Islet precursor cell (in vitro differentiated cells): ENCODE data around the gene MEGF6.

Experiments used
- DNase-seq: peaks from one replicate; pipeline ENCODE4 v3.0.0-alpha.2; 2018

Gene MEGF6

DNA sequence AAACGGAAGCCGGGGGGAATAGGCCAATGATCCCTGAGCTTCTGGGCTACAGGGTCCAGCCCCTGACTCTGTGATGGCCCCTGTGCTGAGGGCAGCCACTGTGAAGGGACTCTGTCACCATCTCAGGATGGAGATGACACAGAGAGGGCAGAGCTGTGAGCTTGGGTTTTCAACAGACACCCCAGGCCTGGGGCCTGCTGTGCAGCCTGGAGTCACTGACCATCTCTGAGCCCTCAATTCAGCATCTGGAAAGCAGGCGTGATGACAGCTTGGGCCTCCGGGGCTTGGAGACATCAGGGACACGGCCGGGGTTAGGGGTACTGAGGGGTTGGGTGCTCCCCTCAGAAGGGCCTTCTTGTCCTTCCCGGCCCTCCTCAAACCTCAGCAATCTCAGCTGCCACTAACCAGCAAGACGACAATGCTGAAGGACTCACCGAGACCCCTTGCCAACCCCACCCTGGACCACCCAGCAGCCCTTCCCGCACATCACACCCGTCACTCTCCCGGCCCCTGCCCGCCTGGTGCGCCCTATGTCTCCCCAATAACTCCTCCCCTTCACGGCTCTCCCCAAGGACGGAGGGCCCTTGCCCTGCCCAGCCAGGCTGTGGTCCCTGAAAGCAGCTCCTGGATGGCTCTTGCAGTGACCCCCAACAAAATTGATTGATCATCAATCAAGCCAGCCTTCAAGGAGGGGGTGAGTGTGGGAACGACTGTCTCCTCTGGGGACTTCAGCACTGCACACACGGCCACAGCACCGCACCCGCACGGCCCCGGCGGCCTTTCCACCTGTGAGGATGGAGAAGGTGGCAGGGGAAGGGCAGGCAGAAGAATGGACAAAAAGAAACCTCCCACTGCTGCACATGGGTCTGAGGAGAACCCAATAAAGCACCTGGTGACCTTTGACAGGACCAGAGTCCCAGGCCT lies 4.3 kb downstream of the MEGF6 start:
- no peak for DNase-seq

DNA sequence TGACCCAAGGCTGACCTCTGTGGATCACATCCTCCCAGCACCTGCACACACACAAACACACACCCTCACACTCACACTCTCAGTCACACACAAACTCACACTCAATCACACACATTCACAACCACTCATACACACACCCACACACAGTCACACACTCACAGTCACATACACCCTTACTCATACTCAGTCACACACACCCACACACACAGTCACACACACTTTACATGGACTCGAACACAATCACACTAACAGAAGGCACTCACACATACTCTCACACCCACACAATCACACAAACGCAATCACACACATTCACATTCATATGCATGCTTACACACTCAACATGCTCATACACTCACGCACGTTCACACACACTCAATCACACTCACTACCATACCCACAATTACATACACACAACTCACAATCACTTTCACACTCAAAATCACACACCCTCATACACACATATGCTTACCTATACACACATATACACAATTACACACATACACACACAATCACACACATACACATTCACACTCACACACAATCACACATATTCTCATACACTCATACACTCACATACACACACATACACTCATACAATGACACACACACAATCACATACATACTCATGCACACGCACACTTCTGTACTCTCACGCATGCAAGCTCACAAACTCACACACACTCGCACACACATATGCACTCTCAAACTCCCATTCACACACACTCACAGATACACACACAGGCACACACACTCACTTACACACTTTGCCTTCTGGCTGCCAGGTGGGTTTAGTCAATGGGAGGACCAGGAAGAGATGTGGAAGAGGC lies 6.1 kb downstream of the MEGF6 start:
- no peak for DNase-seq

DNA sequence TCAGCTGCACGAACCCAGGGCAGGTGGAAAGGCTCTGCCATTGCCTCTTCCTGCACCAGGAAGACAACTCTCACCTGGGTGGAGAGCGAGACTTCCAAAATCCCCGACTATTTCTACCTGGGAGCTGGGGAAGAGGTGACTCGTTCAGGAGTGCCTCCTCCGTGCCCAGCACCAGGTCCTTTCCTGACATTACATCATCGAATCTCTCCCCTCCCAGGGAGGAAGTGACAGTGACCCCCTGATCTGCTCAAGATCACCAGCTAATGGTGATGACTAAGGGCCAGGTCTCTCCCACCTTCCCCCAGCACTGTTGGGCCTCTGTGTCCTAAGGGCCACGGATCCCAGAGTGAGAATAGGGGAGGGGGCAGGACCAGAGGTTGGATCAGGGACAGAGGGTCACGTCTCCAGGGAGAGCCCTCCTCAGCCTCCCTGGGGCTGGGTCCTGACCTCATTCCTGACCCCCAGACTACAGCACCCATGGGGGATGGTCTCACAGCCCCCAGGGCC lies 6.8 kb downstream of the MEGF6 start:
- DNase-seq, result no peak

DNA sequence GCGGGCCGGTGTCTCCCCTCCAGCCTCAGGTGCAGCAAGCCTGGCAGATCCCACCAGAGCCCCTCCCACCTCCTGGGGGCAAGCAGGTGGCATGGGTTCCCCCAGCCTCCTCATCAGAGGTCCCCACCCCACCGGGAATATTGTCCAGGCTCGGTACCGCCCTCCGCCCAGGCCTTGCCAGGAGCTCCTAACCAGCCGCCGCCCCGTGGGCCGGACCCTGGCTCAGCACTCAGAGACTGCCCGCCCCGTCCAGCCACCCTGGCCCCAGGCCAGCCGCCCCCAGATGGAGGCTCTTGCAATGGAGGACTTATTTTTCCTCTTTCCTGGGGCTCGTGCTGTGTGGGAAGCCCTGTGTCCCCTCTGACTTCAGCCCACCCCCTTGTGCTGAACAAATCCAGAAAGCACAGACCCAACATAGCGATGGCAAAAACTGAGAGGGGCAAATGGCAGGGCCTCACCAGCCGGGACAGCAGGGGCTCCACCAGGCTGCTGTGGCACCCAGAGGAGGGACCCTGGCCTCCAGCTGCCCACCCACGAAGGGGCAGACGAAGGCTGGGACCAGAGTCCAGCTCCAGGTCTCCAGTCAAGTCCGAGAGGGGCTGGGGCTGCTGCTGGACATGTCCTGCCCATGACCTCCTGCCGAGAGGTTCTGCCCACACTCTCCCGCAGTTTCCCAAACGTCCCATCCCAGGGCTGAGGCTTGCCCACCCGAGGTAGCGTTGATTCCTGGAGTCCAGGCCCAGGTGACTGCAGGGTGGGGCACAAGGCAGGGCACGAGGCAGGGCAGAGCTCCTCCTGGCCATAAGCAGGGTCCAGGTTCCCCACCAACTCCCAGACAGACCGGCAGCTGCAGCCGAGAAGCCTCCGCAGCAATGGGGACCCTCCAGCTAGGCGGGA lies 7.5 kb downstream of the MEGF6 start:
- DNase-seq, result no peak

DNA sequence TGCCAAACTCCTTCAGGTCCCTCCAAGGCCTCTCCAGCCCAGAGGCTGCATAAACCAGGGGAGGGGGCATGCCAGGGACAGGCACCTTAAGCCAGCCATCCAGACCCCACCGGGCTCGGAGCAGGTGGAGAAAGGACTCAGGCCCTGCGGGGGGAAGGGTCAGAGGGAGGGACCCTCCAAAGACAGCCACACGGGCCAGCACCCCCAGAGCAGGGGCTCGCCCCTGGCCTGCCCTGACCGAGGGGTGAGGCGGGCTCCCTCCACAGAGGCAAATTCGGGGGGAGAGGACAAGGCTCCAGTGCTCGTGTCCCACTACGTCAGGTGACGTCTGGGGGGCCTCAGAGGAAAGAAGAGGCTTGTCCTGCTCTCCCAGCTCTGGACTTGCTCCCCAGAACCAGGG lies 8.2 kb downstream of the MEGF6 start:
- DNase-seq, result no peak

DNA sequence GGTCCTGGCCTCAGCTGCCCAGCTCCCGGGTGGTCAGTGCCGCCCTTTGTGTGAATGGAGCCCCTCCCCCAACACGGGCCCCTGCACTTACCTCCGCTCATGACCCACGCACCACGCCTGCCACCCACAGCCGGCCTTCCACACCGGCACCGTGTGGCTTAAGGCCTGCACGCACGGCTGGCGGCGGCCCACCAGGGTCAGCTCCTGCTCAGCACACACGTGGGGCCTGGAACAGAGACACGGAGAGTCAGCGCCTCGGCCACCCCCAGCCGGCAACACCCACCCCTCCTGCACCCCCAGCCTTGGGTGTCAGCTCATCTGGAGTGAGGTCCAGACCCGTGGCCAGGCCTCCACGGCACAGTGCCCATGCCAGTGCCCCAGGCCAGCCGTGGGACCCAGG lies 8.9 kb downstream of the MEGF6 start:
- no peak for DNase-seq

DNA sequence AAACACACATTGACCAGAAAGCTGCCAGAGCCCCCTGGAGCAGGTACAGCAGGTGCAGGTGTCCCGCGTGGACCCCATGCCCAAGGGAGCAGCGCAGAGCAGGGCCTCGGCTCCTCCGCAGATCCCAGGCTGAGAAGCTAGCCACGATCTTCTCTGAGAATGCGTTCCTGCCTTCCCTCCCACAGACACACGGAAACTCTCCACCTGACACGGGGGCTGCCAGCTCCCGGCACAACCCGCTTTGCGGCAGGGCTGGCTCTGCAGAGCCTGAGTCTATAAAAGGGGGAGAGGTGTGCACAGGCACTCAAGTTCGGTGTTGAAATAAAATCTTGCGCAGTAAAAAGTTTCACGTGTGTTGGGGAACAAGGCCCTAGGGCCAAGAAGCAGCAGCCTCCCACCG lies 9.6 kb downstream of the MEGF6 start:
- DNase-seq, result no peak

DNA sequence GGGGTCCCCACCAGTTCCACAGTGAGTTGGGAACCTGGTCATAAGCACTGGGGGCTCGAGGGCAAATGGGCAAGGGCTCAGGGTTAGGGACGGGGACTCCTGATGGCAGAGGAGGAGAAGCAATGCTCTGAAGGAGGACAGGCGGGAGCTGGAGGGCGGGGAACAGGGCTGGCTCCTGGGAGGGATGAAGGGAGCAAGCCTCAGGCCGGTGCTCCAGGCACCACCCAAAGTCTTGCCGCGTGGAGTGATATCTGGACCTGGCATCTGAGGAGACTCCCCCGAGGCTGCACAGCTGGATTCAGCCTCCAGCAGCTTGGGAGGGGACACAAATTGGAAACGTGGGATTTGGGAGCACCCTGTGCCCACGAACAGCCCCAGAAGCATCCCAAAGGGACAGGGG lies 11.0 kb downstream of the MEGF6 start:
- DNase-seq, result no peak

DNA sequence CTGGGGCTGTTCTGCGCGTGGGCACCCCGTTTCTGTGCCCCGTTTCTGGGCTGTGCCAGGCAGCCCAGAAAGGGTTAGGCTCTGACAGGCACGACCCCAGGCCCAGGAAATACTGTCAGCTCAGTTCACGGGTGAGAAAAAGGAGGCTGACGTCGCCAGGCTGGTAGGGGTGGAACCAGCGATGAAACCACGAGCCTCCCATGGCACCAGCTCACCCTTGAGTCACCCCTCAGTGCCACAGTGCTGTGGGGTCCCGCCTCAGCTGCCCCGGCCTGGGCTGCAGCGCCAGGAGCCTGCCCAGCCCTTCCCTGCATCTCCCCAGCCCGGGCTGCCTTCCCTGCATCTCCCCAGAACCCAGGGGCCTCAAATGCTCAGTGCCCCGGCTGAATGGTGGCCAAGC lies 11.5 kb downstream of the MEGF6 start:
- no peak for DNase-seq

DNA sequence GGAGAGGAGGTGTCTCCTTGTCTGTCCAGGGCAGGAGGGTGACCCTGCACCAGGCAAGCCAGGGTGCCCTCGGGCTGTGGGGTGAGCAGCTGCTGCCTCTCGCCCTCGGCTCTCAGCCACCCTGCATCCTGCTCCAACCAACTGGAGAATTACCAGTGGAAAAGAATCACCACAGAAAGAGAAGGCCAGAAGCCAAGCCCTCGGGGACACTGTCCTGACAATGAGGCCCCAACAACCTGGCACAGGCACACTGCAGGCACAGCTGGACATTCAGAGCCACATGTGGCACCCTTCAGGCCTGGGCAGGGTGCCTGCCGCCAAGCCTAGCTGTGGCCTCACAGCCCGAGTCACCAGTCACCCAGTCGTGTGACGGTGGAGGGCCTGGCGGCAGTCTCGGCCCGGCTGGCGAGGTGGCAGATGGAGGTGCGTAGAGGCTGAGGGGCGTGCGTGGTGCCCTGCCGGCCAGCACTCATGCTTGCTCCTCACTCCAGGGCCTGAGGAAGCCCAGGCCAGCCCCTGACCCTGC lies 12.0 kb downstream of the MEGF6 start:
- DNase-seq, result no peak

DNA sequence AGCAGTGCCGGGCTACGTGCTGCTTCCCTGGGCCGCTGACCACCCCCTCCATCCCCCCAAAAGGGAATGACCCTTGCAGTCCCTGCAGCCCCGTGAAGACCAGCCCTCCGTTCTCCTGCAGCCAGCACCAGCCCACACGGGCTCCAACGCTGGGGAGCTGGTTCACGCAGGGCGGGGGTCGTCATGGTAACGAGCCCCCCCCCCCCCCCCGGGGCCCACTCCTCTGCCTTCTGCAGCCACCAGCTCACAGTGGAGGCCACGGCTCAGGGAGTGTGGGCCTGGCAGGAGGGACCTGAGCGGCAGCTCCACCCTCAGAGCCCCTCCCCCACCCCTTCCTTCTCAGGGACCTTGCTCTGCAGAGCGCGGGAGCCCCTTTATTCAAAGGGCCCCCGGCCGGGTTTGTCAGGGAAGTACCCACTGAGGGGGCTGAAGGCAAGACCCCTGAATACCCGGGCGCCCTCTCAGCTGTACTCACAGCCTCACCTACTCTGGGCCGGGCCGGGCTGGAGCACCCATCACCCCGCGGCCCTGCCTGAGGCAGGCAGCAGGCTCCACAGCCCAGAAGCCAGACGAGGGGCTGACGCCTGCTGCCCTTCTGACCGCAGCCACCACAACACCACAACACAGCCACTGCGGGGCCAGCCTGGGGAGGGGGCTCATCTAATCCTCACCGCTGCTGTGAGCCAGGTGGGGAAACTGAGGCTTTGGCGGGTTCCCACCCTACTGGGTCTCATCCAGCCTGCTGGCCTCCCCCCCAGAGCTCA lies 12.6 kb downstream of the MEGF6 start:
- no peak for DNase-seq

DNA sequence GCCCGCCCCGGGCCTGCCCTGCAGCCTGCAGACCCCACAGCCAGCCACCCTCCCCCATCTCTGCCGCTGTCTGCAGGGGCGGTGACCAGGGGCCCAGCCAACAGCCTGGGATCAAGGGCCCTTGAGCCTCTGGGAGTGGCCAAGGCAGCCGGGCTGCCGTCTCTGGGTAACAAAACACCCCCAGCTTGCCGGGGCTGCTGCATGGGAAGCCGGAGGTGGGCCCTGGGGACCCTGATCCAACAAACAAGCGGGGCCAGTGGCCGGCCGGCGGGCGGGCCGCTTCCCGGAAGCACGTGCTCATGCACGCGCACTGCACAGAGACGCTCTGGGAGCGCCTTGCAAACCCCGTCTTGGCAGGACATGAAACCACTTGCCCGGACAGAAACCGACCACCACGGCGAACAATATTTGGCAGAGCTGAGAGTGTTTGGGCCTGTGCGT lies 13.2 kb downstream of the MEGF6 start:
- no peak for DNase-seq

DNA sequence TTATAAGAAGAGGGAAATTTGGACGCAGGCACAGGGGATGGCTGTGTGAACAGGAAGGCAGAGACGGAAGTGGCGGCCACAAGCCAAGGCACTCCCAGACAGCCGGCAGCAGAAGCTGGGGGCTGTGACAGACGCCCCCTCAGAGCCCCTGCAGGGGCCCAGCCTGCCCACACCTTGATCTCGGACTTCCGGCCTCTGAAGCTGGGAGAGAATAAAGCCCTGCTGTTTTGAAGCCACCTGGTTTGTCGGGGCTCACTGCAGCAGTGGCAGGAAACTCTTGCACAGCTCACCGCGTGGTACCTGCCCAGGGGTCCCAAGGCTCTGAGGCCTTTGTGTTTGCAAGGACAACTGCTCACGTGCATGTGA lies 13.7 kb downstream of the MEGF6 start:
- DNase-seq, result no peak

DNA sequence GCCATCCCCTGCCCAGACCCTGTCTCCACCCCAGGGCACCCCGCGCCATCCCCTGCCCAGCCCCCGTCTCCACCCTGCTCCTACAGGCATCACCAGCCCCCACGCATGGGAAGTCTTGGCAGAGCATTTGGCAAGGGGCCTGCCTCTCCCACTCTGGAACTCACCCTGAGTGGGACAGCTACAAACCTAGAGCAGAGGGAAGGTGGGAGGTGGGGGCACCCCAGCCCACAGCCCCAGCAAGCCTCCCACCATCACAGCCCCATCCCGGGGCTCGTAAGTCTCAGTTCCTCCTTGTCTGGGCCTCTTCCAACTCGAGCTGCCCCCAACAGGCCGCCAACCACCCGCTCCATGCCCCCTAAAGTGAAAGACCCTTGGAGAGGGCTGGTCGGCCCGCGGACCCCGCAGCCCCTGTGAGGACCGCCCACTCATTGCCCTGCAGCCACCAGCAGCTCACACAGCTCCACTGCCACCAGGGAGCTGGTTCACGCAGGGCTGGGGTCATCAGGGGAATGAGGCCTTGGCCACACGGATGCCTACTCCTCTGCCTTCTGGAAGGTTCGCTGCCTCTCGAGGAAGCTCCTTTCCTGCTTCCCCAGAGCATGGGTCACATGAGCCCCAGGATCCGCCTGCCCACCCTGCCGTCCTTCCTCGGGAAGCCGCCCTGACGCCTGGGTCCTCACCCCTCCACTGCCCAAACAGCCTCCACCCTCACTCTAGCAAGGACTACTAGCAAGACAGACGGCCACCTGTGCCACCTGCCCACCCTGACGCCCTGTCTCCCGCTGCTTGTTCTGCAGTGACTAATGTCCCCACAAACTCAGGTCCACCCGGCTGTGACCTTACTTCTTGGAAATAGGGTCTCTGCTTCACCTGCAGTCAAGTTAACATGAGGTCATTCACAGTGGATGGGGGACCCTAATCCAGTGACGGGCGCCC lies 14.4 kb downstream of the MEGF6 start:
- no peak for DNase-seq

DNA sequence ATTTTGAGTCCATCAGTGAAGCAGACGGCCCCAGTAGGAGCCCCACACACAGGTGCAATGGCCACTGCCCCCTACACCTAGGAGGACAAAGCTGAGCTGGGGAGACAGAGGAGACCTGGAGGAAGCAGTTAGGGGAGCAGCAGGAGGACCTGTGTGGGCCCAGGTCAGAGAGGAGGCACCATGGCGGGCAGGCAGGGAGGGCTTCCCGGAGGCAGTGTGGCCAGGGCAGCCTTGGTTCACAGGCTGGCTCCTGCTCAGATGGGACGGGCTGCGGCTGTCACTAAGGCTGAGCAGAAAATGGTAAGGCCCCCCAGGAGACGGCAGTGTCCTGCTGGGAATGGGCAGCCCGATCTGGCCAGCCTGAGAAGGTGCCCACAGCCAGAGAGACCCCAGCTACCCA lies 15.4 kb downstream of the MEGF6 start:
- no peak for DNase-seq

DNA sequence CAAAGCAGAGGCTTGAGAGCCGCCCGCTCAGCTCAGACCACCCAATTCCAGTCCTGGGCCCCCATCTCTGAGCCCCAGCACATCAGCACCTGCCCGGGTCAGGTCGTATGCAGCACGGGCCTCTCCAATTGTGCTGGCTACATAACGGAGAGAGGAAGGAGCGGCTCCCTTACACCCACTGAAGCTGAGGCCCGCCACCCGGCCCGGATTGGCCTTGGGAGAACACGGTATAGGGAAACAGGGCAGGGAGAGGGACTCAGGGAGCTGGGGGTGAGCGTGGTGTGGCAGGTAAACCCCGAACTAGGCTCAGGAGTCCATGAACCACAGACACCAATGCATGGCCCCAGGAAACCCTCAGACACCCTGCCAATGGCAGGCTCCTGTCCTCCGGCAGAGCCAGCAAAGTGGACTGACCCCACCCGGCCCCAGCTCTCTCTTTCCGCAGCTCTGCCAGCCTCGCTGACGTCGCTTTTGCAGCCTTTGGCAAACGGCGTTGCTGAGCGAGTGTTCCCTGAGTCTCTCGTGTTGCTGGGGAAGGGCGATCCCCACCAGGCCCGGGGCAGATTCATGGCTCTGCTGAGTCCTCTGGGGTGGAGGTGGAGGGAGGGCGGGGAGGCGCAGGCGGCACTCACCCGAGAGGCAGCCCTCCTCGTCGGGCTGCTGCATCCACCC lies 16.5 kb downstream of the MEGF6 start:
- no peak for DNase-seq

DNA sequence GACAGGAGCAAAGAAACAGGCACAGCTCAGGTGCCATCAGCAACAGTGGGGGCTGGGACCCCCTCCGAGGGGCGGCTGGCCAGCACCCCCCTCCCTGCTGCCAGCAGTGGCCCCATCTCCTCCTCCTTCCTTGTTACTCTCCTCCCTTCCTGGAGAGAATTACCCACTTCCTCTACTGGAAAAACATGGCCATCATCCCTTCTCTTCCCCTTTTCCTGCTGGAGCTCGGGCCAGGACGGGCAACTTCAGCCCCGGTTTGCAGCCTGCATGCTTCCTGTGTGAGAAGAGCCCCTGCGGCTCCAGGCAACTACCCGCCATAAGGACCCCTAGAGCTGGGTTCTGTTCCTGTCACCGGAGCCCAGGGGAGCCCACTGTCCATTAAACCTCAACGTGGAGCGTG lies 17.6 kb downstream of the MEGF6 start:
- no peak for DNase-seq

DNA sequence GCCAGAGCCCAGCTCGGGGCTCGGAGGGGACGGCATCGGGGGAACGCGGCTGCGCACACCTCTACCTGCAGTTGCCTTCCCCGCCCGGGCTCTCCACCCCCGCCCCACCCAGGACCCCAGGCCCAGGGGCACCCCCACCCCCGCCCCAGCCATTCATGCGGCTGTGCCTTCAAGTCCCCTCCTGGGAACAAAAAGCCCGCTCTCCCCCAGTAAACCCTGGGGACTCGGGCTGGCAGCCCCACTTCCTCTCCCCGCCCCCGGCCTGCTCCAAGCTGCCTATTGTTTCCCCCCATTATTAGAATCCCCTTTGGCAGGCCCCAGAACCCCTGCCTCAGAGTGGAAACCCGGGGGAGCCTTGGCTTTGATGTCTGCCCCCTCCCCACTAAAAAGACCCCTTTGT lies 18.0 kb downstream of the MEGF6 start:
- no peak for DNase-seq

DNA sequence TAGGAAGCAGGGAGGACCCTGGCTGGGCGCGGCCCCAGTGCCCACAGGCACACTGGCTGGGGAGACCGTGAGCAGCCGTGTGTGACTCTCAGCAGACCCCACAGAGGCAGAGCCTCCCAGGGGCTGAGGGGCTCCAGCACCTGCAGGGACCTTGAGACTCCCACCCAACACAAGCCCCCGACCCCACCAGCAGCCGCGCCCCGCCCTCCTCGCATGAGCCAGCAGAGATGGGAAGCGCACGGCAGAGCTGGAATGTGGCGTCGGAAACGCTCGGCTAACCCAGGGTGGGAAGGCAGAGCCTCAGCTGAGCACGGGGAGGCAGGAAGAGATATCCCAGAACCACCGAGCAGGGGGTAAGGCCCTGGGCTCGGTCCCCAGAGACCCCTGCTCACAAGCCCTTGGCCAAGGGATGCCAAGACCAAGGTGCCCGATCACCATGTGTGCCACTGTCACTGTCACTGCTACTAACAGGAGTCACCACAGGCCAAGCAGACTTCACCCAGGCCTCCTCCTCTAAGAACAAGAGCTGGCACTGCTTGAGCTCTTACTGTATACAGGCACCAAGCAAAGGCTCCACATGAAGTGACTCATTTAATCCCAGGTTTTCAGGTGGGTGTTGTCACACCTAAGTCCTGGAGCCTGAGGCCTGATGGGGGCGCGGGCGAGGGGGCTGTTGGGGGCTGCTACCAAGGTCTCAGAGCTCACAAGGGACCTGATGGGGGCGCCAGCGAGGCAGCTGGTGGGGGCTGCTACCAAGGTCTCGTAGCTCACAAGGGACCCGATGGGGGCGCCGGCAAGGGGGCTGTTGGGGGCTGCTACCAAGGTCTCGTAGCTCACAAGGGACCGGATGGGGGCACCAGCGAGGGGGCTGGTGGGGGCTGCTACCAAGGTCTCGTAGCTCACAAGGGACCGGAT lies 20.1 kb downstream of the MEGF6 start:
- no peak for DNase-seq
